GM18951 (cell line): ENCODE measurements around the gene CIAPIN1.
"Not testable (repeated sequence)": the region's sequence is repeated elsewhere in the genome, so short reads cannot be mapped to it uniquely, and the experiment has no call there.

ENCODE experiments used
- POLR2A ChIP-seq: IDR thresholded peaks from 4 replicates; pipeline ENCODE4 v1.6.1; 2011; ENCODE audit warnings: mild to moderate bottlenecking; ENCODE audit not compliant: insufficient read length, insufficient read depth; ENCODE audit errors: extremely low read depth
- in situ Hi-C: fragments of 300-500 bp; cut with MboI; formaldehyde crosslinking; loops from one replicate; pipeline ENCODE4 v1.12.0; 2022; ENCODE audit warnings: low sequenced_read_pairs, mixed read lengths, inconsistent platforms; ENCODE audit not compliant: unreplicated experiment

CIAPIN1 gene

DNA sequence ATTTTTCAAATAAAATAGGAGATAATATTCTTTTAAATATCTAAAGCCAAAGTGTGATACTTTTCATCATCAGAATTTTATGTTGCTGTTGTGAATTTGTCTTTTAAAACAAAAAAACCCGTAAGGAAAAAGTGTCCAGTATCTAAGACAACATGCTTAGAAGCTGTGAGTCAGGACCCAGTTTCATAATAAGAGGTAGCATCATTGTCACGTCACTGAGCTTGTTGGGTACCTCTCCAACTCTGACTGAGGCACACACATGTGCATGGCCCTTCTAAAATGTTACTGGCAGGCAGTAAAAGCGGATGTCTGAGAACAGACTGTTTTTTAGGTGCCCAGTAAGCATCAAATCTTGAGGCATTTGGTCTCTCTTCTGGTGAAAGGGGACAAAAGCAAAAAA lies 2.5 kb downstream of the CIAPIN1 start:
- no peak for TF ChIP-seq POLR2A
- in situ Hi-C loops: no loop called here

DNA sequence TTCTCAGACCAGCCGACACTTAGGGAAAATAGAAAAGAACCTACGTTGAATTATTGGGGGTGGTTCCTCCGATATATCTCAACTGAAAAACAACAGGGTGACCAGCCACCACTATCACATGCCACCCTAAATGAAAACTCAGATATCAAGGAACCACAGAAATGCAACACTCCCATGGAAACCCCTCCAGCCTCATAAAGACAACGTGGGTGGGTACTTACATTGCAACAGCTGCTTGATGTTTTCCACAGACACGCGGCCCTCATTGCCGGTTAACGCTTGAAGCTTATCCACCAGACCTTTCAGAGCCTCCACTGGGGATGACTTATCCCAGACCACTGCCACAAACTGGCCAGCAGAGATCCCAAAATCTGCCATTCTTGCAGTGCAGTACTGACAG lies 6.6 kb downstream of the CIAPIN1 start:
- in situ Hi-C loops: not testable (repeated sequence)

DNA sequence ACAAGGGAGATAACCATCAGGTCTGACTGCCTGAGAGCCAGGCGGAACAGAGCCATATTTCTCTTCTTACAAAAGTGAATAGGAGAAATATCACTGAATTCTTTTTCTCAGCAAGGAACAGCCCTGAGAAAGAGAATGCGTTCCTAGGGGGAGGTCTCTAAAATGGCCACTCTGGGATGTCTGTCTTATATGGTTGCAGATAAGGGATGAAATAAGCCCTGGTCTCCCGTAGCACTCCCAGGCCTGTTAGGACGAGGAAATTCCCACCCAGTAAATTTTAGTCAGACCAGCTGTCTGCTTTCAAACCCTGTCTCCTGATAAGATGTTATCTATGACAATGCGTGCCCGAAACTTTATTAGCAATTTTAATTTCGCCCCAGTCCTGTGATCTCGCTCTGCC lies 7.2 kb downstream of the CIAPIN1 start:
- in situ Hi-C loops: not testable (repeated sequence)

DNA sequence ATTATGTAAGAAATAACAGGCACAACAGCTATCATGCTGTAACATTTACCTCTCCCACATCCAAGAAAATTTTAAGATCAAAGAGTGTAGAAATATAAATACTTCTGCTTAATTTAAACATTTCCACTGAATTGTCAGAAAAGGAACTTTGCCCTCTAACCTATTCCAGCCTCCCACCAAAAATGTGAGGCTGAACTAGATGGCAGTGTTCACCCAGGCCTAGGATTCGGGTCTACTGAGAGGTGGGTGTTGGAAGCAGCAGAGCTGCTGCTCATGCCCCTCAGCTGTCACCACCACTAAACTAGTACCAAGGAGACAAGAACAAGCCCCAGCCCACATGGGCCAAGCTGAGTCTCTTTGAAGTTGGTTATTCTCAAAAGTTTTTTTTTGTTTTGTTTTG lies 11.3 kb downstream of the CIAPIN1 start:
- no peak for TF ChIP-seq POLR2A
- in situ Hi-C loops: no loop called here

DNA sequence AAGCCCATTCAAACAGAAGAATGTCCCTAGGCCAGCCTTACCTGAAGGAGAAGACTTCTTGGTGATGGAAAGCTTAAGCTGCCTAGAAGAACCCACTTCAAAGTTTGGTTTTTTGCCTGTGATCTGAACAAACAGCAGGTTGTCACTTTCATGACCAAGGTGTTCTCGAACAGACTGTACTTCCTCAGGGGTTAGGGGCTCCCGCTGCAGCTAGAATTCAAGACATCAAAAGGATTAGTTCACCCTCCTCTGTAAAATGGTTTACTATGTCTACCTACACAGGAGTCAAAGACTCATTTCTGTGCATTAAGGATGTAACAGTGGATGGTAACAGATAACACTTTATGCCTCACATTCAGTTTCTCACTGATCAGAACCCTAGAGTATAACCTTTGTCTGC lies 13.2 kb downstream of the CIAPIN1 start:
- in situ Hi-C loops: no loop called here
- no peak for TF ChIP-seq POLR2A

DNA sequence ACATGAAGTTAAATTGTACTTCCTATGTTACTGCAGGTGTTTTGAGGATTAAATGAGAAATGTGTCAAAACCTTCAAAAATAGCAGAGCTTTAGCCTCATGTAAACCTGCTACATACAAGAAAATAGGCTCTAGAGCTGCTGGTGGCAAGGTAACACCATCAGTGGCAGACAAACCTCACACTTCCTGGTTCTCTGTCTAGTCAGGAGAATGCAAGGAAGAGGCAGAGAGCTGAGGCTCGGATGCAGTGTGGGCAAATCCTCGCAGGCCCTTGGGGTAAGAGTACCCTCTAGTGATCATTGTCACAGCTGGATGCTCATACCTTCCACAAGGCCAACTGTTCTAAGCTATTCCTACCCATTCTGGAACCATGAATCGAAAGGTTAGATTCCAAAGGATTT lies 14.2 kb downstream of the CIAPIN1 start:
- no peak for TF ChIP-seq POLR2A
- in situ Hi-C loops: no loop called here

DNA sequence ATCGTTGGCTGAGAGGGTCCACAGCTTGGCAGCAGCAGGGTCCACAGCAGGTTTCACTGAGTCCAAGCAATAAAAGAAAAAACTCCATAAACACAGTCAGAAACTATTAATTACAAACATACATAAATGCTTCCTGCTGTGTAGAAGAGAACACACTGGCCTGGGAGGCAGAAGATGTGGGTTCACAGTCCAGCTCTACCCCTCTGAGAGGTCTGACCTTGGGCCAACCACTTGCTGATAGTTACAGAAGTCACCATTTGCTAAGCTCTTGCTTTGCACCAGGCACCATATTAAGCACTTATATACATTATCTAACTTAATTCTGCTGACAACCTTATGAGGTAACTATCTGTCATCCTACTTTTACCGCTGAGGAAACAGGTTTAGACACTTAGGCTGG lies 14.7 kb downstream of the CIAPIN1 start:
- in situ Hi-C loops: no loop called here
- no peak for TF ChIP-seq POLR2A

DNA sequence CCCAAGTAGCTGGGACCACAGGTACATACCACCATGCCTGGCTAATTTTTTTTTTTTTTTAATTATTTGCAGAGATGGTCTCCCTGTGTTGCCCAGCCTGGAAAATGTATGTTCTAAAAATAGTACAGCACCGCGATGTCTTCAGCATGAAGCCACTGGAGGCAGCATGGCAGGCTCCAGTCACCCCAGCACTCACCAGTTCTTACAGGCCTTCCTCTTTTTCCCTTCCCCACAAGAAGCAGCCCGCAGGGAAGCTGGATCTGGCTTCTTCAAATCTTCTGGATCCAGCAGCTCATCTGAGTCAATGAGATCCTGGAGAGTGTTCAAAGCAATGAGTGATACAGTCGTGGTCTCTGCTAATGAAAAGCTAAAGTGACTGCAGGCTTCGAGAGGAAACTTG lies 16.2 kb downstream of the CIAPIN1 start:
- in situ Hi-C loops: no loop called here
- TF ChIP-seq POLR2A: no peak

DNA sequence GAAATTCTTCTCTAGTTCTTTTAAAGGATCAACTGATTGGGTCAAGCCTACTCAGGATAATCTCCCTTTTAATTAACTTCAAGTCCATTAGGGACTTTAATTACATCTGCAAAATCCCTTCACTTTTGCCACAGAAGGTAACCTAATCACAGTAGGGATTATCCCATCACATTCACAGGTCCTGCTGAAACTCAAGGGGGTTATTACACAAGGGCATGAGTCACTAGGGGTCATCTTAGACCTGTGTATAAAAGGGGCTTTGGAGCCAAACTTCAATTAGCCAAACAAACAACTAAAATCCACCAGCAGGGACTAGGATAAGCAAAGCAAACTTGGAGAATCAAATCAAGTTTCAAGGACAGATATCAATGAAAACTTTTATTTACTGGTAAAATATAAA lies 19.4 kb downstream of the CIAPIN1 start:
- in situ Hi-C loops: no loop called here

DNA sequence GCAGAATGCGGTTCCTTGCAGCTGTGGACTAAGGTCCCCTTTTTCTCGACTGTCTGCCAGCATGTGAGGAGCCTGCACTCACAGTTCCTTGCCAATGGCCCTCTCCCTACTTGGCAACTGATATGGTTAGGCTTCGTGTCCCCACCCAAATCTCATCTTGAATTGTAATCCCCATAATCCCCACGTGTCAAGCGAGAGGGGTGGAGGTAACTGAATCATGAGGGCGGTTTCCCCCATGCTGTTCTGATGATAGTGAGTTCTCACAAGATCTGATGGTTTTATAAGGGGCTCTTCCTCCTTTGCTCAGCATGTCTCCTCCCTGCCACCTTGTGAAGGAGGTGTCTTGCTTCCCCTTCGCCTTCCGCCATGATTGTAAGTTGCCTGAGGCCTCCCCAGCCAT lies 19.9 kb downstream of the CIAPIN1 start:
- in situ Hi-C loops: no loop called here
- no peak for TF ChIP-seq POLR2A

More for the DNA sequence above, 19.4 kb downstream of the CIAPIN1 start:
- no peak for TF ChIP-seq POLR2A

DNA sequence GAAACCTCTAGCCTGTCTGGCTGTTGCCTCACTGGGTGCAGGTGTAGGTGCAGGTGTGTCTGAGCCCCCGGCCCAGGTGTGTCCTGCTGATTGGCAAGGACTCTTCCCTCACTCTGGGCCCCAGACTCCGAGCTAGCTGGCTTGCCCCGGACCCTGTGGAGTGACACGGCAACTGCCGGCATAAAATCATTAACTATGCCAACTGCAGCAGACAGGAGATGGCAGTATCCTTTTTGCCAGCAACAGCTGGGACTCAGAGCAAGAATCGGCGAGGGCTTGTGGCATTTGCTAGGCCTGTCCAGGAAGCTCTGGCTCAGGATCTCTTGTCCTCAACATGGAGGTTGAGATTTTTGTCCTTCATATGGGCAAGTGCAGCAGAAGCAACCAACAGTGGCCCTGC lies 20.8 kb downstream of the CIAPIN1 start:
- in situ Hi-C loops: no loop called here
- TF ChIP-seq POLR2A: no peak

DNA sequence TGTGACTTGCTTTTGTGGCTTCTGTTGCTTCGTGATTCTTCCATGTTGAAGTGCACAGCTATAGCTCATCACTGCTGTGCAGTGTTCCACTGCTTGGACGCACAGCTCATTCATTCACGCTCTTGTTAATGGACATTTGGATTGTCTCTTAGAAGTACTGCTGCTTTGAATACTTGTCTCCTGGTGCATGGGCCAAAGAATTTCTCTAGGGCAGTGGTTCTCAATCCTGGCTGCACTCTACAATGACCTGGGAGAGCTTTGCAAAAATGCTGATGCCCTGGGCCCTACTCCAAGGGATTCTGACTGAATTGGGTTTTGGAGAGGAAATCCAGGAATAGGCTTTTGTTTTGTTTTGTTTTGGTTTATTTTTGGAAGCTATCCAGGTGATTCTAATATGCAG lies 22.6 kb downstream of the CIAPIN1 start:
- TF ChIP-seq POLR2A: no peak
- in situ Hi-C loops: loop anchor here (25.0 kb wide), 1 partner anchor 337 kb away; the partner anchor contains the start of gene CPNE2

DNA sequence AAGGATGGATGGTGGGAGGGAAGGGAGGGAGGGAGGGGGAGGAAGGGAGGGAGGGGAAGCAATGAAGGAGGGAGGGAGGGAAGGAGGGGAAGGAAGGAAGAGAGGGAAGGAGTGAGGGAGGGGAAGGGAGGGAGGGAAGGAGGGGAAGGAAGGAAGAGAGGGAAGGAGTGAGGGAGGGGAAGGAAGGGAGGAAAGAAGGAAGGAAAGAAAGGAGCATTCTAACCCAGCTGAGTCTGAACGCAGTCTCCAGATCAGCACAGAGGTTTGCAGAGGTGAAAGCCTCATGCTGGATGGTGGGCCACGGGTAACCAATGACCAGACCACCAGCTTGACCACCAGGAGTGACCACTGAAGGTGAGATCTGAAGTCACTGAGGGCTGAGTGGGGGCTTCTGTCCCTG lies 24.0 kb downstream of the CIAPIN1 start:
- in situ Hi-C loops: loop anchor here (25.0 kb wide), 1 partner anchor 336 kb away; the partner anchor contains the start of gene CPNE2
- TF ChIP-seq POLR2A: no peak

DNA sequence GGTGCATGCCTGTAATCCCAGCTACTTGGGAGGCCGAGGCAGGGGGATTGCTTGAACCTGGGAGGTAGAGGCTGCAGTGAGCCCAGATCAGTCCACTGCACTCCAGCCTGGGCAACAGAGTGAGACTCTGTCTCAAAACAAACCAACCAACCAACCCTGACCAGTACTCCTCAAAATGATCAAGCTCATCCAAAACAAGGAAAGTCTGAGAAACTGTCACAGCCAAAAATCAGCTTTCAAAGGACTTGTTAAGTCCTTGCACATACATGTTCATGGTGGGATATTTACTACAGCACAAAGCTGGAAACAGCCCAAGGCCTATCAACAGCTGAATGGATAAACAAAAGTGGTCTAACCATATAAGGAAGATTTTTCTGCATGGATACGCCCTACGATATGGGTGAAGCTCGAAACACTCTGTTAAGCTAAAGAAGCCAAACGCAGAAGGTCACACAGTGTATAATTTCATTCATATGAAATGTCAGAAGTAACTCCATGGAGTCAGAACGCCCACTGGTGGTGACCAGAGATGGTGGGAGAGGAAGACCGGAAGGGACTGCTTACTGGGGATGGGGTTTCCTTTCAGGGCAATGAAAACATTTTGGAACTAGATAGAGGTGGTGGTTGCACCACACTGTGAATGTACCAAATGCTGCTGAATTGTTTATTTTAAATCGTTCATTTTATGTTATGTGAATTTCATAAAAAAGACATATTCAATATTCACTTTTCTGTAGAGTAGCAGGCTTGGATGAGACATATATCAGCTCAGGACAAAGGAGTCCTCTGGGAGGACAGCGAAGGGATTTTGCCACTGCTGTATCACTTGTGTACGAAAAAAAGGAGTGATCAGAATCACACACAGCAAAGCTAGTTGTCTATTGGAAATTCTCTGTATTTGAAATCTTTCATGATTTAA lies 24.9 kb downstream of the CIAPIN1 start:
- TF ChIP-seq POLR2A: no peak

More for the DNA sequence above, 24.9 kb downstream of the CIAPIN1 start:
- in situ Hi-C loops: loop anchor here (25.0 kb wide), 1 partner anchor 335 kb away; the partner anchor contains the start of gene CPNE2
